K562 (cell line): ENCODE results near the gene PTBP3. TPM values are rescaled to one million over a fixed set of nuclear protein-coding genes. Genes with fewer than 3 reads are reported as not detected.
A peak's percentile ranks its signal among the peaks of the same experiment; 100 is the strongest.

ENCODE experiments used
- ARNT ChIP-seq, 2 experiments: fragments of 450-650 bp; IDR thresholded peaks; 2 replicates each; pipeline ENCODE4 v1.6.1; 2016; ENCODE audit warnings: mild to moderate bottlenecking in 1 of 2
- CHD2 ChIP-seq: IDR thresholded peaks from 2 replicates; pipeline ENCODE4 v1.6.1; 2011; ENCODE audit warnings: low read depth, low read length
- CHD4 ChIP-seq: fragments of 200-600 bp; sonication (generic); IDR thresholded peaks from 3 replicates; pipeline ENCODE4 v1.6.1; 2012; ENCODE audit warnings: low read depth, mild to moderate bottlenecking, mixed read lengths, low read length, inconsistent platforms; ENCODE audit not compliant: insufficient read depth, insufficient replicate concordance, poor library complexity, severe bottlenecking
- CSDE1 ChIP-seq, 2 experiments: fragments of 450-650 bp; IDR thresholded peaks; 2 replicates each; pipeline ENCODE4 v1.6.1; 2016; ENCODE audit warnings: mild to moderate bottlenecking in 1 of 2
- CUX1 ChIP-seq: fragments of 200-800 bp; sonication (Bioruptor generic); IDR thresholded peaks from 2 replicates; pipeline ENCODE4 v1.6.1; 2016; ENCODE audit warnings: missing genetic modification characterization, missing compliant biosample characterization
- EP300 ChIP-seq: IDR thresholded peaks from 2 replicates; pipeline ENCODE4 v1.6.1; 2012; ENCODE audit warnings: low read length, improper control_type of control experiment
- GATAD2A ChIP-seq: fragments of 450-650 bp; IDR thresholded peaks from 2 replicates; pipeline ENCODE4 v1.6.1; 2017
- GTF2B ChIP-seq: IDR thresholded peaks from 2 replicates; pipeline ENCODE4 v1.6.1; 2011; ENCODE audit not compliant: insufficient read length; ENCODE audit errors: extremely low read depth
- HINFP ChIP-seq: fragments of 450-650 bp; conservative IDR thresholded peaks from 2 replicates; pipeline ENCODE4 v1.6.1; 2016; ENCODE audit warnings: missing genetic modification characterization, low read depth, mild to moderate bottlenecking, control low read depth, missing compliant biosample characterization
- HMG20B ChIP-seq: fragments of 250-450 bp; sonication (Bioruptor Pico); IDR thresholded peaks from 2 replicates; pipeline ENCODE4 v1.5.0; 2021; ENCODE audit warnings: mild to moderate bottlenecking
- KLF13 ChIP-seq: fragments of 450-650 bp; IDR thresholded peaks from 2 replicates; pipeline ENCODE4 v1.6.1; 2016; ENCODE audit warnings: missing genetic modification characterization, low read depth, mild to moderate bottlenecking, missing compliant biosample characterization, moderate library complexity, borderline replicate concordance
- MITF ChIP-seq: IDR thresholded peaks from 2 replicates; pipeline ENCODE4 v1.6.1; 2014; ENCODE audit warnings: antibody characterized with exemption
- NELFE ChIP-seq: IDR thresholded peaks from 2 replicates; pipeline ENCODE4 v1.6.1; 2011; ENCODE audit warnings: mild to moderate bottlenecking; ENCODE audit not compliant: insufficient read depth, insufficient read length
- NFE2 ChIP-seq: IDR thresholded peaks from 2 replicates; pipeline ENCODE4 v1.6.1; 2014; ENCODE audit warnings: antibody characterized with exemption, low read depth
- PHF20 ChIP-seq: fragments of 450-650 bp; IDR thresholded peaks from 2 replicates; pipeline ENCODE4 v1.6.1; 2018; ENCODE audit not compliant: partially characterized antibody
- PKNOX1 ChIP-seq: fragments of 450-650 bp; IDR thresholded peaks from 2 replicates; pipeline ENCODE4 v1.6.1; 2016
- THRAP3 ChIP-seq: fragments of 450-650 bp; IDR thresholded peaks from 2 replicates; pipeline ENCODE4 v1.6.1; 2016; ENCODE audit warnings: mild to moderate bottlenecking, inconsistent platforms, borderline replicate concordance
- ZNF277 ChIP-seq: fragments of 250-450 bp; sonication (Bioruptor Pico); IDR thresholded peaks from 2 replicates; pipeline ENCODE4 v1.8.0; 2022; ENCODE audit warnings: inconsistent platforms, mild to moderate bottlenecking, moderate library complexity, borderline replicate concordance
- polyA plus RNA-seq, 8 experiments: library from polyadenylated mRNA; depleted of rRNA in 4 of 8; stranded (reverse) in 5 of 8; unstranded in 3 of 8; fragments of >200 nt; fragmentation: Nextera tagmentation in 2 of 8; fragmentation: Illumina TruSeq in 1 of 8; extraction: Ambion mirVana in 2 of 8; extraction: Trizol in 1 of 8; gene quantifications; 2 replicates each; pipeline versions ENCODE4 v1.2.1 to v1.2.3, GENCODE V29; 2011 to 2014; ENCODE audit warnings: inconsistent platforms in 1 of 8, missing spikeins in 1 of 8
- total RNA-seq, 7 experiments: library from RNA; depleted of rRNA in 6 of 7; stranded (reverse); fragments of >200 nt in 6 of 7; fragmentation: Illumina TruSeq in 2 of 7; extraction: Trizol in 2 of 7; gene quantifications; 2 replicates each; pipeline versions ENCODE4 v1.2.1 to v1.2.3, GENCODE V29; 2011 to 2021; ENCODE audit warnings: low replicate concordance in 1 of 7

PTBP3 gene
- total and polyA plus RNA-seq, 9 of the 15 experiments (the other 6 are each of a cell fraction or from before 2014, with no cell fraction given): 22.4 to 132 (median 68.0) TPM

GRCh38 chr9:112194969-112195431, 138.4 kb downstream of the PTBP3 start (continued):
- peak; percentile 89 for TF ChIP-seq CUX1 (CRISPR knock-in tag)
- TF ChIP-seq PHF20: no peak
- no peak for TF ChIP-seq MITF
- no peak for TF ChIP-seq CSDE1 (IDR thresholded peaks at IDR 0.05)
- no peak for TF ChIP-seq HMG20B (CRISPR knock-in tag)
- TF ChIP-seq GATAD2A: no peak
- TF ChIP-seq HINFP (tag): peak; percentile 60; the same call in 1 of the 2 replicates
- TF ChIP-seq CHD4: no peak
- TF ChIP-seq ZNF277 (CRISPR knock-in tag): no peak
- TF ChIP-seq NELFE: no peak
- TF ChIP-seq THRAP3: no peak
- no peak for TF ChIP-seq EP300
- TF ChIP-seq NFE2: no peak
- no peak for TF ChIP-seq KLF13 (tag)
- 0 out of 4 replicates have a peak, but pooled peaks of 1 of the 2 experiments have one; percentile 28 for TF ChIP-seq ARNT (IDR thresholded peaks at IDR 0.05)
- no peak for TF ChIP-seq CHD2
- no peak for TF ChIP-seq PKNOX1
- no peak for TF ChIP-seq GTF2B
